K562 (cell line): ENCODE results near the gene DND1. TPM values are rescaled to one million over a fixed set of nuclear protein-coding genes. Genes with fewer than 3 reads are reported as not detected.

Source experiments
- ATAC-seq: fragments of 200-7000 bp; cut with Tn5 transposase; 3 replicates; pipeline ENCODE4 v1.9.1; 2020; ENCODE audit warnings: moderate library complexity
- BruUV-seq: library from RNA; stranded (reverse); fragments of 400-500 nt; replicated peaks from 2 replicates; lab custom pipeline; 2021; lab: Mats Ljungman, UMichigan
- CTCF ChIA-PET: fragments of 300-600 bp; formaldehyde crosslinking; extraction: SDS; loops from one replicate; lab custom pipeline; 2021; ENCODE audit warnings: low intra/inter-chr PET ratio; lab: Yijun Ruan, JAX
- POLR2A ChIA-PET: fragments of 300-600, 350-650 bp; sonication (Branson Sonifier 250); formaldehyde crosslinking; extraction: SDS; loops from one replicate; lab custom pipeline; 2021; ENCODE audit warnings: antibody characterized with exemption, inconsistent platforms; lab: Yijun Ruan, JAX
- DNase-seq, 4 experiments: peaks; one replicate each; pipeline versions ENCODE4 v3.0.0 to v3.0.0-alpha.2; 2011 to 2018; ENCODE audit warnings: low spot score in 3 of 4, mixed read lengths in 3 of 4; ENCODE audit errors: extremely low read depth in 1 of 4
- FAIRE-seq: peaks from 2 replicates; lab custom pipeline; 2011; peaks lifted over from hg19 to GRCh38; lab: Jason Lieb, UNC
- H2AFZ ChIP-seq: 2 replicates; pipeline ENCODE4 v1.6.0; 2011; ENCODE audit warnings: low read depth, low read length, control low read depth, inconsistent platforms
- H3K27ac ChIP-seq: fragments of 200-600 bp; 3 replicates; pipeline ENCODE4 v1.8.0; 2011; ENCODE audit warnings: low read depth, mild to moderate bottlenecking, control low read depth, inconsistent platforms, low read length, moderate library complexity, mixed read lengths; ENCODE audit errors: extremely low read depth
- H3K27me3 ChIP-seq, 2 experiments: fragments of 300-600 bp in 1 of 2; 2 replicates in 1 of 2; 3 replicates in 1 of 2; pipeline versions ENCODE4 v1.6.0 to v1.8.0; 2011; ENCODE audit warnings: inconsistent platforms in 2 of 2, low read length in 2 of 2, mild to moderate bottlenecking in 1 of 2, mixed read lengths in 1 of 2, moderate library complexity in 1 of 2; ENCODE audit not compliant: control insufficient read depth in 2 of 2, insufficient read depth in 2 of 2
- H3K36me3 ChIP-seq: fragments of 300-600 bp; 3 replicates; pipeline ENCODE4 v1.8.0; 2011; ENCODE audit warnings: mild to moderate bottlenecking, low read length, inconsistent platforms; ENCODE audit not compliant: control insufficient read depth, insufficient read depth
- H3K4me1 ChIP-seq, 2 experiments: fragments of 200-600 bp in 1 of 2; replicated peaks in 1 of 2; 2 replicates in 1 of 2; 3 replicates in 1 of 2; pipeline versions ENCODE4 v1.5.1 to v1.8.0; 2011; ENCODE audit warnings: inconsistent platforms in 2 of 2, low read length in 2 of 2, mild to moderate bottlenecking in 1 of 2, mixed read lengths in 1 of 2, moderate library complexity in 1 of 2; ENCODE audit not compliant: control insufficient read depth in 2 of 2, insufficient read depth in 2 of 2
- H3K4me2 ChIP-seq: 2 replicates; pipeline ENCODE4 v1.6.1; 2011; ENCODE audit warnings: low read length, control low read depth, inconsistent platforms, mixed read lengths; ENCODE audit not compliant: insufficient read depth
- H3K4me3 ChIP-seq: fragments of 200-600 bp; sonication (generic), shearing (Covaris generic); 2 replicates; pipeline ENCODE4 v1.5.1; 2016; ENCODE audit warnings: control low read depth, inconsistent platforms
- H3K79me2 ChIP-seq: fragments of 200-600 bp; 3 replicates; pipeline ENCODE4 v1.8.0; 2011; ENCODE audit warnings: low read length, inconsistent platforms; ENCODE audit not compliant: control insufficient read depth, insufficient read depth
- H3K9ac ChIP-seq, 2 experiments: 2 replicates each; pipeline versions ENCODE4 v1.6.0 to v1.6.1; 2011; ENCODE audit warnings: low read depth in 2 of 2, low read length in 2 of 2, control low read depth in 1 of 2, inconsistent platforms in 1 of 2, mild to moderate bottlenecking in 1 of 2, mixed read lengths in 1 of 2; ENCODE audit not compliant: insufficient read depth in 1 of 2
- H3K9me1 ChIP-seq: one replicate; pipeline ENCODE4 v1.6.0; 2011; ENCODE audit warnings: inconsistent platforms, mild to moderate bottlenecking, low read length, moderate library complexity; ENCODE audit not compliant: control insufficient read depth, insufficient read depth
- H3K9me3 ChIP-seq: replicated peaks from 2 replicates; pipeline ENCODE4 v1.5.1; 2011; ENCODE audit warnings: low read depth, low read length, inconsistent platforms; ENCODE audit not compliant: control insufficient read depth, insufficient read depth
- H4K20me1 ChIP-seq: replicated peaks from 2 replicates; pipeline ENCODE4 v1.6.1; 2011; ENCODE audit warnings: low read length, inconsistent platforms, mixed read lengths; ENCODE audit not compliant: control insufficient read depth, insufficient read depth
- C11orf30 ChIP-seq: fragments of 450-650 bp; IDR thresholded peaks from 2 replicates; pipeline ENCODE4 v1.6.1; 2016; ENCODE audit warnings: low read depth, mild to moderate bottlenecking
- CTBP1 ChIP-seq: fragments of 450-650 bp; IDR thresholded peaks from 2 replicates; pipeline ENCODE4 v1.6.1; 2016; ENCODE audit warnings: borderline replicate concordance
- JUN ChIP-seq, 2 experiments: sonication (generic) in 1 of 2; formaldehyde crosslinking in 1 of 2; IDR thresholded peaks; 2 replicates each; pipeline versions ENCODE4 v1.6.1 to v1.8.0; 2012 to 2022; ENCODE audit warnings: borderline replicate concordance in 2 of 2, mild to moderate bottlenecking in 2 of 2, improper control_type of control experiment in 1 of 2, low read depth in 1 of 2, low read length in 1 of 2, missing genetic modification reagents in 1 of 2
- MAFF ChIP-seq: IDR thresholded peaks from 2 replicates; pipeline ENCODE4 v1.6.1; 2012; ENCODE audit warnings: low read length, improper control_type of control experiment
- MBD2 ChIP-seq: sonication (generic); IDR thresholded peaks from 2 replicates; pipeline ENCODE4 v1.6.1; 2016; ENCODE audit warnings: low read depth, borderline replicate concordance
- MCM7 ChIP-seq, 2 experiments: fragments of 450-650 bp; IDR thresholded peaks; 2 replicates each; pipeline ENCODE4 v1.6.1; 2016 to 2018
- MTF1 ChIP-seq: fragments of 250-450 bp; sonication (Bioruptor Pico); IDR thresholded peaks from 2 replicates; pipeline ENCODE4 v1.9.0; 2021; ENCODE audit warnings: moderate library complexity, mild to moderate bottlenecking, inconsistent platforms, borderline replicate concordance
- MXI1 ChIP-seq: IDR thresholded peaks from 2 replicates; pipeline ENCODE4 v1.6.1; 2011; ENCODE audit warnings: low read depth, mild to moderate bottlenecking, improper control_type of control experiment, low read length
- POLR2B ChIP-seq: fragments of 450-650 bp; IDR thresholded peaks from 2 replicates; pipeline ENCODE4 v1.6.1; 2018; ENCODE audit warnings: low read depth; ENCODE audit not compliant: partially characterized antibody
- RBM14 ChIP-seq: fragments of 200-400 bp; formaldehyde crosslinking; IDR thresholded peaks from 2 replicates; pipeline ENCODE4 v1.6.1; 2018; ENCODE audit warnings: low read depth, mild to moderate bottlenecking, low read length, moderate library complexity, borderline replicate concordance; ENCODE audit not compliant: insufficient read depth
- WGBS: fragments of 100-300 bp; shearing (Covaris generic); methylation state at CpG from one replicate; pipeline ENCODE4 v1.1.6; 2016; ENCODE audit warnings: low coverage, mixed read lengths; ENCODE audit not compliant: insufficient coverage; ENCODE audit errors: missing lambda C conversion rate; 5-methylcytosine and 5-hydroxymethylcytosine counted together
- in situ Hi-C: fragments of 300-500 bp; cut with MboI; formaldehyde crosslinking; loops from 4 replicates; pipeline ENCODE4 v1.15.0; 2018; ENCODE audit warnings: inconsistent platforms, mixed read lengths
- intact Hi-C: fragments of 100-400 bp; cut with micrococcal nuclease; formaldehyde crosslinking; loops from 2 replicates; pipeline ENCODE4 v1.14.2; 2022
- polyA plus RNA-seq, 8 experiments: library from polyadenylated mRNA; depleted of rRNA in 4 of 8; stranded (reverse) in 5 of 8; unstranded in 3 of 8; fragments of >200 nt; fragmentation: Nextera tagmentation in 2 of 8; fragmentation: Illumina TruSeq in 1 of 8; extraction: Ambion mirVana in 2 of 8; extraction: Trizol in 1 of 8; gene quantifications; 2 replicates each; pipeline versions ENCODE4 v1.2.1 to v1.2.3, GENCODE V29; 2011 to 2014; ENCODE audit warnings: inconsistent platforms in 1 of 8, missing spikeins in 1 of 8
- total RNA-seq, 7 experiments: library from RNA; depleted of rRNA in 6 of 7; stranded (reverse); fragments of >200 nt in 6 of 7; fragmentation: Illumina TruSeq in 2 of 7; extraction: Trizol in 2 of 7; gene quantifications; 2 replicates each; pipeline versions ENCODE4 v1.2.1 to v1.2.3, GENCODE V29; 2011 to 2021; ENCODE audit warnings: low replicate concordance in 1 of 7
- TF ChIP-seq, protein P1 (sequence below), 2 experiments: fragments of 450-650 bp in 1 of 2; sonication (generic) in 1 of 2; formaldehyde crosslinking in 1 of 2; IDR thresholded peaks in 1 of 2; conservative IDR thresholded peaks in 1 of 2; 2 replicates each; pipeline versions ENCODE4 v1.6.1 to v1.8.1; 2016 to 2023; ENCODE audit warnings: mild to moderate bottlenecking in 2 of 2, moderate library complexity in 2 of 2, inconsistent platforms in 1 of 2, missing genetic modification reagents in 1 of 2
- TF ChIP-seq, protein P2 (sequence below): fragments of 450-650 bp; conservative IDR thresholded peaks from 2 replicates; pipeline ENCODE4 v1.6.1; 2016; ENCODE audit warnings: missing genetic modification characterization, low read depth, mild to moderate bottlenecking, control low read depth, missing compliant biosample characterization

DND1 gene
- total and polyA plus RNA-seq, 9 of the 15 experiments (the other 6 are each of a cell fraction or from before 2014, with no cell fraction given) = 0.37 to 2.0 (median 0.90) TPM; not detected in 3

DNA sequence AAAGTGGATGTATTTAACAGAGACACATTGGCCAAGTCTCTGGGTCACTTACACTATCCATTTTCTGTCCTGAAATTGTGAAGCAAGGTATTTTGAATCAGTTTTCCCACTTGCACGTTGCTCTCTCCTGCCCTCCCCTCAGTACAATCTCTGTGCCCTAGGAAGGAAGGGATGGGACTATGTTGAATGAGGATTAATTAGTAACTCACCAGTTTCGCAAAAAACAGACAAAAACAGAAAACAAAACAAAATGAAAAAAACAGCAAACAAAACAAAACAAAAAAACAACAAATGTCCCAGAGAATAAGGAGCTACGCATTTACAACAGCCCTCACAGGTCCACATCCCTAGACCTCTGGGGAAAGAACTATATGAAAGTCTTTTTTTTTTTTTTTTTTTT, 39.3 kb downstream of the DND1 start:
- in situ Hi-C loops = no loop called here

DNA sequence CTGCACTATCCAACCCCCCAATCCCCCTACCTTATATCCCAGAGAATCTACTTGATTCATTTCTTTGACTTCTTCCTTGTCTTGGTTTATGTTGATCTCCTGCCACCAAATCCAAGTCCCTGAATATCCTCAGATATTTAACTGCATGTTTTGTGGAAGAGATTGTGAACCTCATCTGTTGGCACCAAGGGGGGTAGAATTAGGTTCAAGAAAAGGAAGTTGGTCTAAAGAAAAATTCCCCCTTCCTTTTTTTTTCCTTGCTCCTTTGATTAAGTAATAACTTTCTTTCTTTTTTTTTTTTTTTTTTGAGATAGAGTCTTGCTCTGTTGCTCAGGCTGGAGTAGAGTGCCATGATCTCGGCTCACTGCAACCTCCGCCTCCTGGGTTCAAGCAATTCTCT, 39.9 kb downstream of the DND1 start:
- Histone ChIP-seq H3K79me2 (no peaks in the 10 kb centered on the region), H3K9me1 (no peaks in the 10 kb centered on the region), H3K4me3 (no peak overlapping the region), H4K20me1 (no peaks in the 10 kb centered on the region), H2AFZ (no peak overlapping the region), H3K9me3 (no peaks in the 10 kb centered on the region), H3K27me3 (no peaks in the 10 kb centered on the region), H3K4me1 (peaks cover 4 to 17% of the 10 kb centered on the region in 2 experiments; a peak in 4 of 5 replicates), H3K27ac (no peak overlapping the region), H3K9ac (no peak overlapping the region), H3K36me3 (no peaks in the 10 kb centered on the region), H3K4me2 (no peak overlapping the region)
- BruUV-seq = no TSS peak
- WGBS = 76% methylated on average over 2 of the region's 2 CpGs
- no peak for FAIRE-seq
- intact Hi-C loops = no loop called here
- POLR2A ChIA-PET = no interaction called here
- CTCF ChIA-PET = no interaction called here
- in situ Hi-C loops = no loop called here
- DNase-seq = no peak
- ATAC-seq = no peak
- TF ChIP-seq, protein P1, sequence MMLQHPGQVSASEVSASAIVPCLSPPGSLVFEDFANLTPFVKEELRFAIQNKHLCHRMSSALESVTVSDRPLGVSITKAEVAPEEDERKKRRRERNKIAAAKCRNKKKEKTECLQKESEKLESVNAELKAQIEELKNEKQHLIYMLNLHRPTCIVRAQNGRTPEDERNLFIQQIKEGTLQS (IDR thresholded peaks at IDR 0.05) = no peak
- TF ChIP-seq, protein P1 (CRISPR knock-in tag; conservative IDR thresholded peaks at IDR 0.05) = no peak
- TF ChIP-seq RBM14 = no peak
- TF ChIP-seq MTF1 = no peak
- TF ChIP-seq POLR2B = no peak
- TF ChIP-seq CTBP1 = no peak
- no peak for TF ChIP-seq MBD2
- TF ChIP-seq MAFF = no peak
- TF ChIP-seq, protein P2, sequence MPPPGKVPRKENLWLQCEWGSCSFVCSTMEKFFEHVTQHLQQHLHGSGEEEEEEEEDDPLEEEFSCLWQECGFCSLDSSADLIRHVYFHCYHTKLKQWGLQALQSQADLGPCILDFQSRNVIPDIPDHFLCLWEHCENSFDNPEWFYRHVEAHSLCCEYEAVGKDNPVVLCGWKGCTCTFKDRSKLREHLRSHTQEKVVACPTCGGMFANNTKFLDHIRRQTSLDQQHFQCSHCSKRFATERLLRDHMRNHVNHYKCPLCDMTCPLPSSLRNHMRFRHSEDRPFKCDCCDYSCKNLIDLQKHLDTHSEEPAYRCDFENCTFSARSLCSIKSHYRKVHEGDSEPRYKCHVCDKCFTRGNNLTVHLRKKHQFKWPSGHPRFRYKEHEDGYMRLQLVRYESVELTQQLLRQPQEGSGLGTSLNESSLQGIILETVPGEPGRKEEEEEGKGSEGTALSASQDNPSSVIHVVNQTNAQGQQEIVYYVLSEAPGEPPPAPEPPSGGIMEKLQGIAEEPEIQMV (tag) = no peak
- TF ChIP-seq C11orf30 = no peak
- TF ChIP-seq JUN (IDR thresholded peaks at IDR 0.05; ENCODE audit: borderline replicate concordance, low read depth, low read length) = no peak
- TF ChIP-seq JUN (CRISPR knock-in tag; IDR thresholded peaks at IDR 0.05; ENCODE audit: borderline replicate concordance) = no peak
- TF ChIP-seq MCM7 (IDR thresholded peaks at IDR 0.05) = no peak
- TF ChIP-seq MXI1 = no peak

More for the DNA sequence above, 39.3 kb downstream of the DND1 start:
- ATAC-seq (no peak), DNase-seq (no peak), FAIRE-seq (no peak)
- H3K4me1 ChIP-seq = peaks cover 4 to 19% of the 10 kb centered on the region in 2 experiments; a peak in 4 of 5 replicates
- intact Hi-C loops = no loop called here
- no peak for TF ChIP-seq MXI1
- CTCF ChIA-PET = no interaction called here
- no peak overlapping the region for H3K27ac ChIP-seq
- no peaks in the 10 kb centered on the region for H4K20me1 ChIP-seq
- H3K9ac ChIP-seq = no peak overlapping the region
- no peaks in the 10 kb centered on the region for H3K9me1 ChIP-seq
- no peak overlapping the region for H2AFZ ChIP-seq
- no peaks in the 10 kb centered on the region for H3K9me3 ChIP-seq
- POLR2A ChIA-PET = interaction anchor here (1.2 to 1.3 kb wide), 2 partner anchors 66 to 85 kb away, joined by 3 to 5 read pairs; partner anchors contain the start of gene ZMAT2
- no peak overlapping the region for H3K4me3 ChIP-seq
- no peak overlapping the region for H3K4me2 ChIP-seq
- BruUV-seq = no TSS peak
- H3K79me2 ChIP-seq = no peaks in the 10 kb centered on the region
- WGBS = 64% methylated on average over 3 of the region's 3 CpGs
- no peaks in the 10 kb centered on the region for H3K27me3 ChIP-seq
- no peaks in the 10 kb centered on the region for H3K36me3 ChIP-seq
